NAMALWA (cell line): ENCODE results near the gene LARGE1.

Source experiments
- DNase-seq: peaks from one replicate; pipeline ENCODE4 v3.0.0-alpha.2; 2015; ENCODE audit warnings: low spot score

LARGE1 gene

DNA sequence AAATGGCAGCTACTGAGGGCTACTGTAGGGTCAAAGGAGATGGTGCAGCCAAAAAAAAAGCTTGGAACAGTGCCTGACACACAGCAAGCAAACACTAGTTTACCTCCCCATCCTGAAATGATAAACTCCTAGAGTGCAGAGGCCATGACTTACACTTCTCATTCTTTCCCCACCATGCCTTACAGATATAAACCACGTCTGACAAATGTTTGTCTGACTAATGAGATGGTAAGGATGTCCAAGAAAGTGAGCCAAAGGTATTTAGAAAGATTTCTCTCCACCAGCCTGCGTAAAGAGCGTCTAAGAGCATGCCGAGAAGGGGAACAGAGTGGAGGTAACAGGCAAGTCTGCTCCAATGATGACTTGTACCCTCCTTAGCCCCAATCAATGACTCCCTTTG, 99.0 kb downstream of the LARGE1 start:
- no peak for DNase-seq

- DNase-seq = no peak
Observed at GRCh38 chr22:33819743-33820142, 100.5 kb downstream of the LARGE1 start.

GRCh38 chr22:33817512-33818127, 102.7 kb downstream of the LARGE1 start:
- no peak for DNase-seq

DNA sequence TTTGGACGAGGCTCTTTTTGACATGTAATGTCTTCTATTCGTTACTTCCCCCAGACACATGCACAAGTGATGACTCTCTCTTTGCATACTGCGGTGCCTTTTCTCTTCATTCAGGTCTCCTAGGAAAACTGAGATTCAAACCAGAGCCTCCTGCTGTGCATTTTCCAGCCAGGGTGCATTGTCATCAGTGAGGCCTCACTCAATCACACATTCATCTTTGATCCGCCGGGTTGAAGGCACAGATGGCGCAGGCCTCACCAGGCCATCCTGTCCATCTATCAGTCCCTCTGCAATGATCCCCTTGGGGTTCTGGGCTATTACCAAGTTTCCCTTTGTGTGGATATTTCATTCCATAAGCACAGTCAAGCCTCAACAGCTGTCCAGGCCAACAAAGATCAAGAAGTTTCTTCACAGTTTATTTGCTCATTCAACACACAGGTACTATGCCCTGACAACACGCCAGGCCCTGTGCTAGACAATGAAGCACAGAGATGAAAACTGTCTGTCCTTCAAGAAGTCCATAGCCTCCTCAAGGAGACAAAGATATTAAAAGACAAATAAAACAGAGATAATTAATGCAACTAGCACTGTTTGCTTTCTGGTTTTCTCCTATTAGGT, 107.8 kb downstream of the LARGE1 start:
- DNase-seq = no peak

- DNase-seq = no peak
Observed at GRCh38 chr22:33811686-33812085, 108.6 kb downstream of the LARGE1 start.

GRCh38 chr22:33811208-33811607, 109.1 kb downstream of the LARGE1 start:
- DNase-seq = no peak

DNA sequence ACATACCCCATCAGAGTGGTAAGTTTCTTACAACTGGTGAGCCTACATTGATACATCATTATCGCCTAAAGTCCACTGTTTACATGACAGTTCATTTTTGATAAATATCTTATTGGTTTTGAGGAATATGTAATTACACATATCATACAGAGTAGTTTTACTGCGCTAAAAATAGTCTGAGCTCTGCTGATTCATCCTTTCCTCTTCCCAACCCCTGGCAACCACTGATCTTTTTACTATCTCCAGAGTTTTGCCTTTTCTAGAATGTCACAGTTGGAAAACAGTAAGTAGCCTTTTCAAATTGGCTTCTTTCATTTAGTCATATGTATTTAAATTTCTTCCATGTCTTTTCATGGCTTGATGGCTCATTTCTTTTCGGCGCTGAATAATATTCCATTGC, 112.8 kb downstream of the LARGE1 start:
- no peak for DNase-seq

- DNase-seq = peak; percentile 43
Observed at GRCh38 chr22:33806191-33806590, 114.1 kb downstream of the LARGE1 start.

DNA sequence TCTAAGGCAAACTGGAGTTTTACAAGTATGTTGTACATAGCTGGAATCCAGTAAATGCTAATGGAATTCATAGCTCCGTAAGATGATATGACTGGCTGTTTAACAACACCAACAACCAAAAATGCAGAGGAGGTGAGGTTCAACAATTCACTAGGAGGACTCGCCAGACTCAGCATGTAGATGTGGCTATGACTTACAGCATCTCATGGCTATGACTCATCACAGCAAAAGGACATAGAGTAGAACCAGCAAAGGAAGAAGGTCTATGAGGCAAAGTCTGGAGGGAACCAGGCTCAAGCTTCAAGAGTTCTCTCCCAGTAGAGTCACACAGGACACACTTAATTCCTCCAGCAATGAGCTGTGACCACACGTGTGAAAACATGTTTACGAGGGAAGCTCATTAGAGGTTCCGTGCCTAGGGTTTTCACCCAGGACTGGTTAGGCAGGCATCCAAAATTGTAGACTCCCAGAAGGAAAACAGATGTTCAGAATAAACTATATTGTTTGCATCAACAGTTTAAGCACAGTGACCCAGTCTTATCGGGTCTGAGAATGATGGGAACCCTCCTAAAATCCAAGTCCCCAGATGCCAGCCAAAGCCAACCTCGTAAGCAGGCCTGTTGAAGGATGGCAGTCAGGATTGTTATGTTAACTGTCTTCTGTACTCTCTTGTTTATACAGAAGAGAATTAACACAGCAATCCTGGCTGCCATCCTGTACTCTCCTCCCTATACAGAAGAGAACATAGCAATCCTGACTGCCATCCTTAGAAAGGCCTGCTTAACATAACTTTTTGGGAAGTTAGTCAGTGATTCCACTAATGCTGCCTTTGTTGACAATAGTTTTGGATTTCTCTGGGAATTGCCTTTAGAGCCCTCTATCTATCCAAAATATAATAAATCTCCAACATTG, 116.6 kb downstream of the LARGE1 start:
- DNase-seq = no peak

DNA sequence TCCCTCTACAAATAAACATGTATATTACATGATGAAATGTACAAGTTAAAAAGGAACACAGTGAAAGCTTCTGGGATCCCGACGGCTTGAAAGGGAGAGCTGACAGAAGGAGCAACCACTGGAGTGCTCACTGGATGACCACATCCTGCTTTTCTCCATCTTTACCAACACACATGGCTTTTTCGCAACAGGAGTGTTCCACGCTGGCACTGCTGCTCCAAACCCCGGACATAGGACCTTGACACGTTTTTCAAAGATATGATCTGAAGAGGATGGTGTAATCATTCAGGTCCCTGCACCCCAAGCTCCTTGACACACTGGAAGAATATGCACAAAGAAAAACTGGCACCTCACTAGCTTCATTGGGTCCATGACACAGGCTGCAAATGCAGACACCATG, 121.9 kb downstream of the LARGE1 start:
- DNase-seq = no peak

- DNase-seq = no peak
Observed at GRCh38 chr22:33796494-33796893, 123.8 kb downstream of the LARGE1 start.

DNA sequence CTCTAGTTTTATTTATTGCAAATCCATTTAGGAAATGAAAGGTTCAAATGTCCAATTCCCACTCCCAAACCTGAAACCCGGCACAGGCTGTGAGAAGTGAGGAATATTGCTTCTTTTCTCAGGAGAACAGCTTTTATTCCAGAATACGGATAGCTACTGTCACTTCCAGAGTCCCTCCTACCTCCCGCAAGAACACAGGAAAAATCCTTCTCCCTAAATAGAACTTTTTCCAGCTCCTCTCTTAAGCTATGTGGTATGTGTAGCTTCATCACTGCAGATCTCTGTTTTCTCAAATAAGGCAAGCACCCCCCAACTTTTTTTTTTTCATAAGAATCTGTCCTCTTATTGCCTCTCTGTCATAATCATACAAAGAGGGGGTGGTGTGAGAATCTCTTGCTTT, 126.8 kb downstream of the LARGE1 start:
- DNase-seq = no peak

DNA sequence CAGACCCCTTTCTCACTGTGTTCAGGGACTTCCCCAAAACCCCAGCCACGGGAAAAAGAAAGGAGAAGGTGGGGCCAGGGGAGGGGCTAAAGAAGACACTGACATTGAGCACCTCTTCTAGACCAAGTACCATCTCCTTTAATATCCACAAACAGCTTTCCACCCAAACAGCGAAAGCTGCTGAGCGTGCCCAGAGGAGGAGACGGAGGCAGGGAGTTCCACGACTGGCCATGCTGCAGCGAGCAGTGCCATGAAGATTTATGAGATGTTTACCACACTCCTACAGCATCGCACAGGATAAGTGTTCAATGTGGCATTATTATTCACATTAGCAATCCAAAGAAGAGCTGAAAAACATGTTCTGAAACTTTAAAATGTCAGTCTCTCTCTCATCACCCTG, 127.4 kb downstream of the LARGE1 start:
- no peak for DNase-seq

DNA sequence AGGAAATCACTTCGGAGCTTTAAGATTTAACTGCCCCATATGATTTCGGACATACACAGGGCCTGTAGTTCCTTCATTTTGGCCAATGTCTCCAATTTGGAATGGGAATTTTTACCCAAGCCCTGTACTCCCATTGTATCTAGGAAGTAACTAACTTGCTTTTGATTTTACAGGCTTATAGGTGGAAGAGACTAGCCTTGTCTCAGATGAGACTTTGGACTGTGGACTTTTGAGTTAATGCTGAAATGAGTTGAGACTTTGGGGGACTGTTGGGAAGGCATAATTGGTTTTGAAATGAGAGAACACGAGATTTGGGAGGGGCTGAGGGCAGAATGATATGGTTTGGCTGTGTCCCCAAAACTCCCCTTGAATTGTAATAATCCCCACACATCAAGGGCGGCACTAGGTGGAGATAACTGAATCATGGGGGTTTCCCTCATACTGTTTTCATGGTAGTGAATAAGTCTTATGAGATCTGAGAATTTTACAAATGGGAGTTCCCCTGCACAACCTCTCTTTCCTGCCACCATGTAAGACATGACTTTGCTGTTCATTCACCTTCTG, 130.5 kb downstream of the LARGE1 start:
- no peak for DNase-seq

- no peak for DNase-seq
Observed at GRCh38 chr22:33788927-33789326, 131.3 kb downstream of the LARGE1 start.

DNA sequence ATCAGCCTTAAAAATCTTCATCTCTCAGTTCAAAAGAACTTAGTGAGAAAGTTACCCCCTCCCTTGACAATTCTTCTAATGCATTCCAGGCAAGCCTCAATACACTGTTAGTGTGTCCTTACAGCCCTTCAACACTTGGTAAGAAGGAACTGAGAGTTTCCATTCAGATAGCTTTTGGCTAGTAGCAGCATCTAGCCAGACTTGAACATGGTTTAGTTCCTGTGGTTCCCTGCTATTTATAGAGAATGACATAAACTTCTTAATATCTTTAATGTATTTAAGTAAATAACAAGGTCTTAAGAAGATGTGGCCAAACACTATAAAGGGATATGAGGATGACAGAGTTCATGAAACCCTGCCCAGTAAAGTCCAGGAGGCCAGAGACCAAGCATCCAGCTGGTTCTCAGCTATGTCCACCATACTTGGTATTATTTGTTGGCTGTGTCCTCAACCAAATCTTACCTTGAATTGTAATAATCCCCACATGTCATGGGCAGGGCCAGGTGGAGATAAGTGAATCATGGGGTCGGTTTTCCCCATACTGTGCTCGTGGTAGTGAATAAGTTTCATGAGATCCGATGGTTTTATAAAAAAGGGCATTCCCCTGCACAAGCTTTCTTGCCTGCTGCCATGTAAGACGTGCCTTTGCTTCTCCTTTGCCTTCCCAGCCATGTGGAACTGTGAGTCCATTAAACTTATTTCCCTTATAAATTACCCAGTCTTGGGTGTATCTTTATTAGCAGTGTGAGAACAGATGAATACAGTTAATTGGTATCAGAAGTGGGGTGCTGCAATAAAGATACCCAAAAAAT, 132.4 kb downstream of the LARGE1 start:
- DNase-seq = peak; percentile 8

GRCh38 chr22:33786149-33786548, 134.1 kb downstream of the LARGE1 start:
- DNase-seq = no peak

- no peak for DNase-seq
Observed at GRCh38 chr22:33785283-33785968, 134.8 kb downstream of the LARGE1 start.

GRCh38 chr22:33781411-33781810, 138.9 kb downstream of the LARGE1 start:
- DNase-seq = no peak

DNA sequence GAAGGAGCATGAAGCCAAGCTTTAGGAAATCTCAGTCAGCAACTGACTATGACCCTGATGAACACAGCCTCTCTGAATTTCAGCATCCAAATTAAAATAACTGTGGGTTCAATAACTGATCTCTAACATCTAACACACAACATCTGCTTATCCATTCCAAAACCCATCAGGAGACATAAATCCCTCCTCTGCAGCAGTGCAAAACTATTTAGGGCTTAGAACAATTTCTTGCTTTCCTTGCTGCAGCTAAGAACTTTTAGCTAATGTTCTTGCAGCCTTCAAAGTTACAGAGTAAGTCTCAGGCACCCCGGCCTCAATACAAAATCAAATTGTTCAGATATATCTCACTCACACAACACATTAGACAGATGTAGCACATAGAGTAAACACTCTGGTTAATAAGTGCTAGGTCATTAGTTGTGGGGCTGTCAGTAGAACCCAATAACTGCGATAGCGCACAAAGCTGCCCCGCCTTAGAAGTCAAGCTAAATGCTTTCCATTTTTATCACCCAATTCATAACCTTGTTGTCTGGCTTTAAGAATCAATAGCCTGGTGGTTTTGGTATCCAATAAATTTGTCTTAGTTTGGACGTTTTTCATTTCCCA, 139.6 kb downstream of the LARGE1 start:
- no peak for DNase-seq

GRCh38 chr22:33779243-33779642, 141.0 kb downstream of the LARGE1 start:
- no peak for DNase-seq
